HS-5 (cell line): ENCODE measurements around the gene KDR.

Experiments used
- DNase-seq: peaks from one replicate; pipeline ENCODE4 v3.0.0-alpha.2; 2012; ENCODE audit warnings: low read depth

KDR gene

DNA sequence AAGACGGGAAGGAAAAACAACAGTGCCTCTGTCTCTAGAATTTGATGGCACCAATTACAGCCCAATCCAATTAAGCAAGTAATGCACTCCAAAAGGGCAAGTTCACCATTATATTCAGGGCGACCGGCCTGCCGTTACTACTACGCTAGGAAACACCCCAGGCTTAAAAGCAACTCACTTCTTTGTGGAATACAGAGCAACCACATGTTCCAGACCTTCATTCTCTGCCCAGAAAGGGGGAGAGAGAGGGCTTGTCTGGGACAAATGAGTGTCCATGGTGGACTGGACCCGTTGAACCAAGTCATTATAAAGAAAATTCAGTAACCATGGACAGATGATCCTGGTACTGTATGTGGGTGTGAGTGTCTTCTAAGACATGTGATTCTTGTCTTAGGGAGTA, 1.6 kb downstream of the KDR start:
- DNase-seq, result no peak

DNA sequence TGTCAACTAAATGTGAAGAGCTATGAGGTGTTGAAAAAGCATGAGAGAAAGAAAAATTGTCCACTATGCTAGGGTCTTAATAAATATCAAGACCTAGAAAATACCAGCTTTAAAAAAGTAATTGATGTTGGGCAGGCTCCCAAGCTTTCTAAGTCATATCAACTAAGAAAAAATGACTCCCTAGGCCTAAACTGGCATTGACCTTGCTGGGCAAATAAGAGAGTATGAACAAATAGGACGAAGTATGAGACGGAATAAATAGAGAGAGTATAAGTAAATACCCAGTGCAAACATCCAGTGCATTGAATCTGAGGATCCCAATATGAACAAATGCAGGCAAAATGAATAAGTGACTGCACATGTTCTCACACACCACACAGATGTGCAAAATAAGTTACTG, 3.2 kb downstream of the KDR start:
- no peak for DNase-seq

DNA sequence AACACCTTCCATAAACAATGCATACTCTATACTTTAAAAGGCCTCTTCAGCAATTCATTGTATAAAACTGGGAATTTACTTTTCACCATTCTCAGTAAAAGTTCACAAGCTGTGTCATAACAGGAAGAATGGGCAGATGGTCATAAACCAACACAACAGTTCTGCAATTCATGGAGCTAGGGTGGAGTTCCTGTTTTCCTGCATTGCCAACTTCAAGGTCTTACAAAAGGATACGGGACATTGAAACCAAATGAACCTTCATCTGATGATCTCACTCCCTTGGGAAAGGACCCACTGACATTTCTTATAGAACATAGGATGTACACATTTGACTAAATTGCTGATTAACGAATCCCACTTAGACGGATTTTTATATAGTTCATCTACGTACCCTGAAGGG, 4.1 kb downstream of the KDR start:
- no peak for DNase-seq

DNA sequence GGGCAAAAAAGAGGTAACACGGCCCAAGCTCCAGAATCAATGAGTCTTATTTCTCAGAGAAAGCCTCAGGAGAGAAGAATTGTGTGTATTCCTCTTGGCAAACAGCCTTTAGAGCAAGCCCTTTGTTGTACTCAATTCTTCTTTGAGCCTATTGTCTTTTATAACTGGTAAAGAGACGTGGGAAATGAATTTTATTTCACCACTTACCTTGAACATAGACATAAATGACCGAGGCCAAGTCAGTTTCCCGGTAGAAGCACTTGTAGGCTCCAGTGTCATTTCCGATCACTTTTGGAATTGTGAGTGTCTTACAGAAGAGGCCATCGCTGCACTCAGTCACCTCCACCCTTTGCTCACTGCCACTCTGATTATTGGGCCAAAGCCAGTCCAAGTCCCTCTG, 7.0 kb downstream of the KDR start:
- no peak for DNase-seq

DNA sequence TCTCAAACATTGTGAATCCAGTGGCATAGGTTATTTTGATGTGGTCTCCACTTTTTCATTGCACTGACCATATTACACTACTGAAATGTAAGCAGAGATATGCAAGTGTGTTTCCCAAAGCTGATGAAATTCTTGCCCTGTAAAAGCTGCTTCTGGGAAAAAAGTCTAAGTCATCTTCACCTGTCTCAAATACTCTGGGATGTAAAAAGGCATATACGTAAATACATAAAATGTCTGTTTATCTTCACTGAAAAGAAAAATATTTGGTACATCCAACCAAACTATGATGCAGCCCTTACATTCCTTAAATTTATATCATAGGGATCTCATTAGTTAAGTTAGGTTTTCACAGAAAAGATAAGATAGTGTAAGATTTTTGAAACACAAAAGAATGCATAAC, 7.9 kb downstream of the KDR start:
- DNase-seq, result no peak

DNA sequence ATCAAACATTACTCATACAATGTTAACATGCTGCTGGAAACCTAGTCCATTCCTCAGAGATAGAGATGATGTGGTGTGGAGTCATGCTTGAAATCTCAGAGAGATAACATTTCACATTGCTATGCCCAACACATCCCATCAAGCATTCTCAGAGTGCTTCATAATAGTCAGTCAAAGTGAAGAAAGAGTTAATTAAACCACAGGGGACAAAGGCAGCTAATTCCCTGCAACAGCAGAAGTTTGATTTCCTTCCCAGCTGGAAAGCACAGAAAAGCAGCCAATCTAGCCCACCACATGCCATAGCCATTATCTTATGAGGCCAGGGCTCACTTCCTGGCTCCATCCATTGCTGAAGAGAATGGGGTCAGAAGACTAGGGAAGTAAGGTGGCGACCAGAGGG, 8.9 kb downstream of the KDR start:
- DNase-seq, result peak; percentile 54

DNA sequence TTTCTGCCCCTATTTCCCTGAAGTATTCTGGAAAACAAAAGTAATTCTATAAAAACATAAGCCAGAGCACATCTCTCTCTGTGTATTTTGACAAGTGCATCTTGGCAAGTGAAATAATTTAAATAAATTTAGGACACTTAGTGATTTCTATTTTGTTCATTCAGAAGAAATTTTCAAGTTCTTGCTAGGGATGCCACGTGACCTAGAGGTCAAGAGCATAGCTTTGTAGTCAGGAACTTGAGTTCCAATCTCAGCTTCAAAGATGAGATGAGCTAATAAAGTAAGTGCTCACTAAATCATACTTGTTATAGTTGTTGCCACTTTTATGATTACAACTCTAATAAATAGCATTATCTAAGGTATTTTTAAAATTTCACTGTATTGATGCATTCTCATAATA, 13.8 kb downstream of the KDR start:
- no peak for DNase-seq

DNA sequence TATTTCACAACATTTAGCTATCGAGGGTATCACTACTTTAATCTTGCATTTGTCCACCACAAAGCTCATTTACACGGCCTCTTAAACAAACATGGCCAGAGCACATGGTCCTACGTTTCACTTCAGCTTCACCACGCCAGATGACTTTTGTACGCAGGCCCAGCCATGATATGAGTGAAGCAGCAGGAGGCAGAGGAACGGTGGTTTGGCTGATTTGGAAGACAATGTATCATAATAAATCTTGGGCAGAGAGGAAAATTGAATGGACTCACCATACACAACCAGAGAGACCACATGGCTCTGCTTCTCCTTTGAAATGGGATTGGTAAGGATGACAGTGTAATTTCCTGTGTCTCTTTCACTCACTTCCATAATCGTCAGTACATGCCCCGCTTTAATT, 15.3 kb downstream of the KDR start:
- no peak for DNase-seq

DNA sequence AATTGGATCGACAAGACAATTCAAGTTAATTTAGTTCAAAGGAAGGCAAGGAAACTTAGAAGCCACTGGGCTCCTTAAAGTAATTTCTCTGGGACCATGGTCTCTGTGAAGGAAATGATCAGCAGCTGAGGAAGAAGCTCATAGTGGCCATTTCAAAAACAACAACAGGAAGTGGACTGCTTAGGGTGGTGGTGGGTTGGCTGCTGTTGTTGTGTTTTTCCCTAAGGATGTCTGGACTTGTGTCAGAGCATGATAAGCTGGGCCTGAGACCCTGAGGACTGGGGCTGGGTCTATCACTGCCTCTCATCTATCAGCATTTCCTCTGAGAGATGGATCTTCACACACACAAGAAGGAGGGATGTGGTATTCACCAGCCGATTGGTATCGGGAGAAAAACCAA, 18.3 kb downstream of the KDR start:
- no peak for DNase-seq

DNA sequence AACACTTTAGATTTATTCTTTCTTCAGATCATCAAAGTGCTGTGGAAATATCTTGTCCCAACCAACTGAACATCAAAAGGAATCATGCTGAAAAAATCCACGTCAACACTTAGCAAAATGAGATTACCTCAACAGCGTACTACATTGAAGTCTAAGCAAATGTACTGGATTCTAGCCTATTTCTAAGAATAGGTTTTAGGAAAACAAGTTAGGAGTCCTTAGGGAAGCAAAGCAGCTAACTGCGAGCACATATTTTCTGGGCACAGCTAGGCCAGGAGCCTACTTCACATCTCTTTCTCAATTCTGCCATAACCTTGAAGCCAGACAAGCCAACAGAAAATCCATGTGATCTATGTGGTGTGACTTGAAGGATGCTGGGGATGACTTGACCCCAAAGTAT, 22.2 kb downstream of the KDR start:
- no peak for DNase-seq

DNA sequence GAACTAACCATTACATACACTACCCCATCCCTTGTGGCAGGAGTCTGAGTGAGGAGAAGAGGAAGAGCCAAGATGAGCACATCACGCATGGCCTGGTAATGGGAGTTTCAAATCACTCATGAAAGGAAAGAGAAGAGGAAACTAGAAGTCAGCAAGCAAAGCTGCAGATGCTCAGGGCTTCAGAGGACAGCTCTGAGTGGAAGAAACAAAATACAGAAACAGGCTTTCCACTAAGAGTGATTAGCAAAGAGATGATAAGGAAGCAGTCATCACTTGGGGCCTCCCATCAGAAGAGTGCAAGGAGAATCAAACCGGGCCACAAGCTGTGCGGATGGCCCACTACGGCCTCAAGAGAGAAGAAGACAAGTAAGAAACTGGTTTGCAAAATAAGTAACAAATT, 25.6 kb downstream of the KDR start:
- DNase-seq, result no peak

DNA sequence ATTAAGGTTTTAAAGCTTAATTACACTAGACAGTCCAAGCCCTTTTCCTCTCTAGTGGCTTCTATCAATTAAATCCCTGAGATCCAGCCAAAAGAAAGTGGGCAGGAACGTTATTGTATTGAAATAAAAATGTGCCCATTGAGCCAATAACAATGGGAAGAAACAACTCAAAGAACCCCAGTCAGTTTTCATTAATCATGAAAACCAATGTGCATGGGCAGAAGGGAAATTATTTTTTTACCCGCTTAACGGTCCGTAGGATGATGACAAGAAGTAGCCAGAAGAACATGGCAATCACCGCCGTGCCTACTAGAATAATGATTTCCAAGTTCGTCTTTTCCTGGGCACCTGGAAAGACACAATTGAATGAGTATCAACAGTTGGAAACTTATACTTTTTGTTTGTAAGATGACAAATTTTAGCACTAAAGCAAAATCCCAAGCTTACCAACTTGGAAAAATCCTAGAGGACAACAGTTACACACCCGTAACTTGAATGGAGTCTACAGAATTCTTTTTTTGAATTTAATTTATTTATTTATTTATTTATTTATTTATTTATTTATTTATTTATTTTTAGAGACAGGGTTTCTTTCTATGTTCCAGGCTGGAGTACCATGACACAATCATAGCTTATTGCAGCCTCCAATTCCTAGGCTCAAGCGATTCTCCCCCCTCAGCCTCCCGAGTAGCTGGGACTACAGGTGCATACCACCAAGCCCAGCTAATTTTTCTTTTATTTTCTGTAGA, 26.8 kb downstream of the KDR start:
- DNase-seq, result no peak

DNA sequence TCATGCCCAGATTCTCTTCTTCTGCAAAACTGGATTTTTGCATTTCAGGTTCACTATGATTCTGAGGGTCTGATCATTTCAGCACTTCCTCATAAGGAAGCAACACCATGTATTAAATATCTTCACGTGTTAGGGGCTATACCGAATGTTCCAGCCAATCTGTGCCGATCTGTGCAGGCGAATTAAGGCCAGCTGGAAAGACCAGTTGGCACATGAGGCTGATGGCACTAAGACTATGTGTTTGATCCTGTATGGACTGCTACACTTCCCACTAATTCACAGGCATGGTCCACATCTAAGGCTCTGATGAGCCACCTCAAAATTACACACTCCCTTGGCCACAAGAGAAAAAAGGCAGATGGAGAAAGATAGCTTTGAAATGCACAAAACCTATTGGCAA, 28.8 kb downstream of the KDR start:
- DNase-seq, result no peak

DNA sequence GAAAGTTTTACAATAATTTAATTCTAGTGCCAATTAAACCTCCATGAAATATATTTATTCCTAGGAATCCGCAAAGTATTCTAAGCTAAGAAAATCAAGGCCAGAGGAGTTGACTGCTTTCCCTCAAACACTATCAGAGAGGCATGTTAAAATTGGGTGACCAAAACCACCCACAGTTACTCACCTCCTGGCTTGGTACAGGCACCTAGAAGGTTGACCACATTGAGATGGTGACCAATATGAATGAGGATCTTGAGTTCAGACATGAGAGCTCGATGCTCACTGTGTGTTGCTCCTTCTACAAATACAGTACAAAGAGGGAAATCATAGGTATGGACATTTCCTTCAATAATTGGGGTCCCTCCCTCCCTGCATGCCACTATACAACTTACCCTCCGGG, 29.4 kb downstream of the KDR start:
- DNase-seq, result no peak

DNA sequence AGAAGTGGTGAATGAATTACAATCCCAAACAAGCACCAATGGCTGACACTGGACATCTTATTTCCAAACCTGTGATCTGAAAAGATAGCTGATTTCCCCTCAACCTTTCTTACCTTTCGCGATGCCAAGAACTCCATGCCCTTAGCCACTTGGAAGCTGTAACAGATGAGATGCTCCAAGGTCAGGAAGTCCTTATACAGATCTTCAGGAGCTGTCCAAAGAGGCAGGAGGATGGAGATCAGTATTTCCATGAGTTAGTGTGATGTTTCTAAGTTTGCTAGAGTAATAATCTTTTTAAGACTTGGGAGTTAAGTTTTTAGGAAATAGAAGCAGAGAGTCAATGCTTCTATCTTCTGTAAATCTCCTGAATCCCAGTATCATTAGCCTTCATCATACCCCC, 32.9 kb downstream of the KDR start:
- DNase-seq, result no peak

DNA sequence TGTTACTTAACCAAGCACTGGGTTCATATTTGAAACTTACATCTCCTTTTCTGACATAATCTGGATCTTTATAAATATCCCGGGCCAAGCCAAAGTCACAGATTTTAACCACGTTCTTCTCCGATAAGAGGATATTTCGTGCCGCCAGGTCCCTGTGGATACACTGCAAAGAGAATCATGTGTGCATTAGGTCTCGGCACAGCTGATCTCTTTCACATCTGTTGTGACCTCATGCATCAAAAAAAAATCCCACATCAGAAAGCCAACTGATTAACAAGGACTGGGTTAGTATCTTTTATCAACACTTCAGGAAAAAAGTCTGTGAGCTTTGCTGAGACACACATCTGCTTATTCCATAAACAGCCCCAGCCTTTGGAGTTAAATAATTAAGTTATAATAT, 35.5 kb downstream of the KDR start:
- no peak for DNase-seq

DNA sequence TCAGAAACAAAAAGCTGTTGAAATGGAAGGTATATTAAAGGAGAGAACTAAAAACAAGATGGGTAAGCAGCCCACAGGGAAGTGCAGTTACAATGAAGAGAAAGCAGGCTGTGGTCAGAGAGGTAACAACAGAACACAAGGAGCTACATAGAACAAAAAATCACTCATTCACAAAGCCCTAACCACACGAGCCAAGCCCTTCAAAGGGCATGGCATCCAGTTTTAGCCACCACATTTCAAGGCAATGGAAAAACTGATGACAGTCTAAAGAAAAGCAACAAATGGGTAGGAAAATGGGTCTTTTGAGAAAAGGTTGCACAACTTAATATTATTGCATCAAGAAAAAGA, 37.5 kb downstream of the KDR start:
- DNase-seq, result no peak

DNA sequence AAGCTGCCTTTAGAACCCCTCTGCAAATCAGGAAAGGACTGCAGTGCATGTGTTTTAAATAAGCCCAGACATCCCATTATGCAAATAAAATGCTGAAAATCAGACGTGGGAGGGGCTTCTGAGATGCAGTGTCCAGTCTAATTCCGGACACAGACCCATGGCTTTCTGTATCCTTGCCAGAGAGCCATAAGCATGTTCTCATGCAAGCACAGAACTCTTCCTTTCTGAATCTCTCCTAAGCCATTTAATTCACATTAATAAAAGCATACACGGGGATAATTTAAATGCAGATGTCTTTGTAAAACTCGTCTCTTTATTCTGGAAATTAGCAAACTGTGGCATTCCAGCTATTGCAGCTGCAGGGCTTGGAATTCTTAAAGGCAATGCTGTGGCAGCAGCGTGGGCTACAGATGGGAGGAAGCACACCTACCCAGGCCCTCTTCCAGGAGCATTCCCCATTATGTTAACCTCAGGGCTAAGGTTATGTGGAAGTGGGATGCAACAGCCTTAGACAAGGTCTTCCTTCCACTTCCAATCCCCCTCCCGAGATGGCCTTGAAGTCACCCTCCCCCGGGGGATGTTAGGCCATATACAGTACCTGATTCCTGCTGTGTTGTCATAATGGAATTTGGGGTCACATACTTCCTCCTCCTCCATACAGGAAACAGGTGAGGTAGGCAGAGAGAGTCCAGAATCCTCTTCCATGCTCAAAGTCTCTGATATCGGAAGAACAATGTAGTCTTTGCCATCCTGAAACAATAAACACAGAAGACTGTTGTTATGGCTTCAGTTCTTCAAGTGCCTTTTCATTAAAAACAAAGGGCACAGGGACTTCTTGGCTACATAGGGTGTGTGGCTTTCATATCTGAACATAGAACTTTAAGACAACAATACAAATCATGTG, 38.1 kb downstream of the KDR start:
- no peak for DNase-seq

DNA sequence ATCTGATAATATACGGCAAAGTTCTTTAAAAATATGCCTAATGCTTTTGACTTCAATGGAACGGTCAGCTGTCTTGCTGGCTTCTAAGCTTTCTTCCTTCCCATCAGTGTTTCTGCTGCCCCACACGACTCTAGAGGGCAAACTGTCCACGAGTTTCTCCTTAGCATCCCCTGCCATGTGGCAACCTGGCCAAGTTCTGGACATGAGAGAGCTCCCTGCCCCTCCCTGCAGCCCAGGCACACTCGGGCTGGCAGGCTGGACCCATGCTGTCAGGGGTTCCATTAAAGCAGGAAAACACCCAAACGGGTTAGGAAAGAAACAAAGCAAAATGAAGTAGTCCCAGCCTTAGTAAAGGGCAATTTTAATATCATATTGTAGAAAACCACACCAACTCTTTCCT, 38.8 kb downstream of the KDR start:
- DNase-seq, result no peak

DNA sequence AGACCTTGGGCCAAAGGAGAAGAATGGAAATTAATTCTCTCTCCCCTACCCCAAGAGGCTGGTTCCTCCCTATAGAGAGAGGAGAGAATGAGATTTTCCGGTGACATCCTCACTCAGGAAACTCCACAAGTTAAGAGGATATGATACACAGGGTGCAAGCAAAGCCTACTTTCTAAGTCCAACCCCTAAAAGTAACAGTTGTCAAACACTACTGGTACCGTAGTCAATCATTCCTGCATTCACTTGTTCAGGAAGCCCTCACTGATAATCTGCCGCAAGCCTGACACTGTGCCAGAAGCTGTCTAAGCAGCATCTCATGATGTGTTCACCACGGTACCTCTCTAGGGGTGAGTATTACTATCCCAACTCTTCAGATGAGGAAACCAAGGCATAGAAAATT, 41.7 kb downstream of the KDR start:
- DNase-seq, result no peak

DNA sequence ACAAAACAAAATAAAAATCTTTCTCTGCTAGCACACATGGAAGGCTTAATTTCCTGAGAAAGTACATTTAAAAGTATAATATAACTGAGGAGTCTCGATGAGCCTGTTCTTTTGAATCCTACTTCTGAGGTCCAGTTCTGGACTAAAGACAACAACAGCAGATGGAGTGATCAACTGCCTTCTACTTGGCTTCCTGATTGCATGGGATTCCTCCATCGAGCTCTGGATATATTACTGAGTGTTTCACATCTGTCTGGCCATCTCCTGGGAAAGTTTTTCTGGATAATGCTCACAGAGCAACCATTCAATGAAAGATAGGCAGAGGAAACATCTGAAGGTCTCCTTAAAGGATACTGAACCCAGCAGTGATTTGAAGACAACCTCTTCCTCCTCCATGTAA, 42.6 kb downstream of the KDR start:
- no peak for DNase-seq

DNA sequence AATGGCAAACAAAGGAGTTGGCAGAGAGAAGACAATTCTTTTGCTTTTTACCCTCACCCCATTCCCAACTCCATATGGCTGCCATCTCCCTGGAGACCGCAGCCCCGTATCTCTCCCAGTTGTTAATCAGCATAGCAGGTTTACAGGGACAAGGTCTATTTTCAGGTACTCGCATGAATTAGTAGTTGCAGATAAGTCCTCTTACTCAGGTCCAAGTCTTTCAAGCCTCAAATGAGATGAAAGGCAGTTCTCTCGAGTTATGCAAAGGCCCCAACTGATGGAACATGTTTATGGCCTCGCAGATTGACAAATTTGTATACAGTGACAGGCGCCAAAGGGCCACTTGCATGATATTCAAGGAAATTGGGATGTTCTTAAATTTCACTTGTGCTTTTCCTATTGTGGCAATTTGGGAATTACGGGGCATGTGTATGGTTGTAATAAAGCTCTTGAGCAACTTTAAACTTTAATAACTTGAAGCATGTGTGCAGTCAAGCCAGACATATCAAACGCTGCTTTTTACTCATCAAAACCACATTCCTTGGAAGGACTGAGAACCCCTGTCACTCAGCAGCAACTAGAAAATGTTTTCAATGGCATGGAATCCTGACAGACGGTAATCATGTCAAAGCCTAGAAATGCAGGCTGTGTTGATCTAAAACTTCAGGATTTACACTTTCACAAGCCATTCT, 45.1 kb downstream of the KDR start:
- peak; percentile 3 for DNase-seq
